ENCODE results near the gene SPDYE6.
"Not testable (repeated sequence)": the region's sequence is repeated elsewhere in the genome, so short reads cannot be mapped to it uniquely, and the experiment has no call there.

The SPDYE6 gene, protein sequence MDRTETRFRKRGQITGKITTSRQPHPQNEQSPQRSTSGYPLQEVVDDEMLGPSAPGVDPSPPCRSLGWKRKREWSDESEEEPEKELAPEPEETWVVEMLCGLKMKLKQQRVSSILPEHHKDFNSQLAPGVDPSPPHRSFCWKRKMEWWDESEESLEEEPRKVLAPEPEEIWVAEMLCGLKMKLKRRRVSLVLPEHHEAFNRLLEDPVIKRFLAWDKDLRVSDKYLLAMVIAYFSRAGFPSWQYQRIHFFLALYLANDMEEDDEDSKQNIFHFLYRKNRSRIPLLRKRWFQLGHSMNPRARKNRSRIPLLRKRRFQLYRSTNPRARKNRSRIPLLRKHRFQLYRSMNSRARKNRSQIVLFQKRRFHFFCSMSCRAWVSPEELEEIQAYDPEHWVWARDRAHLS

DNA sequence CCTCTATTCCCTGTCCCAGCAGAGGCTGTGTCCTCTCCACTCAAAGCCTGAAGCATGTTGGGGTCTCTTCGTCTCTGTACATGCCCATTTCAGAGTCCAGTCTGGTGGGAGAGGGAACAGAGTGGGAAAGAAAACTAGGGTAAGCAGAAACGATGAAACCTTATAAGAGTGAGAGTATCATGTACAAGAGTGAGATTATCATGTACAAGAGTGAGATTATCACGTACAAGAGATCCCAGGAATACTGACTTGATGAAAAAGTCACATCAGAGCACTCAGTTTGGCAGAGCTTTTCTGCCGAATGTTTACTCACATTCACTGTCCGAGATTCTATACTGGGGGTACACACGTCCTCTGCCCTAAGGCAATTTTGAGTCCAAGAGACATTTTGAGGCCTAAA lies at the start of gene SPDYE6:
Gene SPDYE6 (minus strand): TSS at position 101 of the 400 bp plus-strand sequence. CDS start 421 bp downstream, outside the sequence.
- not testable (repeated sequence) for DNase-seq

DNA sequence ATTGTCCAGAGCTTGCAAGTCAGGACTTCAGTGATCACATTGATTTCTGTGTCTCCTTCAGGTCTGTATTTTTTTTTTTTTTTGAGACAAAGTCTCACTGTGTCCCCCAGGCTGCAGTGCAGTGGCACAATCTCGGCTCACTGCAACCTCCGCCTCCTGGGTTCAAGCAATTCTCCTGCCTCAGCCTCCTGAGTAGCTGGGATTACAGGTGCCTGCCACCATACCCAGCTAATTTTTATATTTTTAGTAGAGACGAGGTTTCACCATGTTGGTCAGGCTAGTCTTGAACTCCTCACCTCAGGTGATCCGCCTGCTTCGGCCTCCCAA lies 48.6 kb upstream of the SPDYE6 start:
- not testable (repeated sequence) for DNase-seq

DNA sequence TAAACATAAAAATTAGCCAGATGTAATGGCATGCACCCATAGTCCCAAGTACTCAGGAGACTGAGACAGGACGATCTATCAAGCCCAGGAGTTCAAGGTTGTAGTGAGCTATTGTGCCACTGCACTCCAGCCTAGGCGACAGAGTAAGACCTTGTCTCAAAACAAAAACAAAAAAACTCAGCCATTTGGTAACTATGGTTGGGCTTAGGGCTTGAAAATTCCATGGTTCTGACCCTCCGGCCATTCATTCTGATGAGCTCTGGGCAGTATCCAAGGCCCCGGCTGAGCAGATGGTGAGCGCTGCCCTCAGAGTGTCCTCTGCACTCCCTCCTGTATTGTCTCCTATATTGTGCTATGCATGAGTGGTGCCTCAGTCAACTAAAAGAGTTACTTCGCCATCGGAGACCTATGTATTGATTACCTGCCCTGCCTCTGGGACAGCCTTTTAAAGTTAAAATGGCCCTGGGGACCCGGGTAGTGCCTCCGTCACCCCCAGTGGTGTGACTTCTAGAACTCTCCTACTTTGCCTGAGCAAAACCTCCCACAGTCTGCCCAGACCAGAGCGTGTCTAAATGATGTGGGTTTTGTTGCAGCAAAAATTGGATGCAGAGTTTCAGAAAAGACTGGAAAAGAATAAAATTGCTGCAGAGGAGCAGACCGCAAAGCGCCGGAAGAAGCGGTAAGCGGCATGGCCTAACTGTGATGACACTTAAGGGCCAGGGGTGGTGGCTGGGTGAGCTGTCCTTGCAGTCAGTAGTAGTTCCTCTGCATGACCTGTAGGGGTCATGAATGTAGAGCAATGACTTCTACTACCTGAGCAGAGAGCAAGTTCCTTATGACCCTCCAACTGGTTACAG lies 48.0 kb upstream of the SPDYE6 start:
- peak in 1 of 2 experiments; percentile 40 for DNase-seq

- no peak for DNase-seq
Measured at GRCh38 chr7:102403563-102403962, 47.3 kb upstream of the SPDYE6 start.

GRCh38 chr7:102400360-102400759 lies 44.1 kb upstream of the SPDYE6 start:
- no peak for DNase-seq

DNA sequence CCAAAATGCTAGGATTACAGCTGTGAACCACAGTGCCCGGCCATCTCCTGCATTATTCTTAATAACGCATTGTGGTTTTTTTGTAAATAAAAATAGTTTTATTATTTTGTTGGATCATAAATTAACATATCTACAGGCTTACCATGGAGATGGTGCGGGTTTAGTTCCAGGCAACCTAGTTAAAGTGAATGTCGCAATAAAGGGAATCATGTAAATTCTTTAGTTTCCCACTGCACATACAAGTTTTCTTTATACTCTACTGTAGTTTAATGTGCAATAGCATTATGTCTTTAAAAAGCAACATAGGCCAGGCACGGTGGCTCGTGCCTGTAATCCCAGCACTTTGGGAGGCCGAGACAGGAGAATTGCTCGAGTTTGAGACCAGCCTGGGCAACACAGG lies 42.3 kb upstream of the SPDYE6 start:
- DNase-seq, result no peak

DNA sequence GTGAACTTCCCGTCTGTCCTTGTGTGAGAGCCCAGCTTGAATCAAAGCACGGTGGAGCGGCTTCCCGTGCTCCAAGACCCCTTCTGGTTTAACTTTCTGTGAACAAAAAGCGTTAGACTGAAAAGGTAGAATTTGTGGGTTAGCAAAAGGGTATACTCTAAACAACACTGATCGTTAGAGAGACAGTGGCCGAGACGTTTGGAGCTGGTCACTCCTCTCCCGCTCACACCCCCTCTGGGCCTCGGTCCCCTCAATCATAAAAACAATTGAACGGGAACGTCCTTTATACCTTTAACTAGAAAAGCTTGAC lies 40.4 kb upstream of the SPDYE6 start:
- DNase-seq, result no peak

GRCh38 chr7:102395873-102396709 lies 39.8 kb upstream of the SPDYE6 start, which contains the start of gene PRKRIP1:
TSS of gene PRKRIP1 (plus strand) at chr7:102396363. CDS start at chr7:102396412, 49 bp downstream.
- DNase-seq, result peak; percentile 80 to 85

DNA sequence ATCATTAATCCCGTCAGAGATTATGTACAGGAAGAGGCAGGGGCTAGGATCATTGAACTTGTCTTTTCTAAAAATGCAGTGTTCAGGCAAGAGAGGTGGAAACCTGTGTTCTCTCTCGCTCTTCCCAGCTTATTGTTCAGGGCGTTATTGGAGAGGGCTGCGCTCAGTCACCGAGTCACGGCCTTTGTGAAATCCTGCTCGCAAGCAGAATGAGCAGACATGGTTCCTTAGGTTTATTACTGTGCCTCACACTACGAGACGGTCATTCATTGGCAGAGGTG lies 39.3 kb upstream of the SPDYE6 start:
- no peak for DNase-seq

DNA sequence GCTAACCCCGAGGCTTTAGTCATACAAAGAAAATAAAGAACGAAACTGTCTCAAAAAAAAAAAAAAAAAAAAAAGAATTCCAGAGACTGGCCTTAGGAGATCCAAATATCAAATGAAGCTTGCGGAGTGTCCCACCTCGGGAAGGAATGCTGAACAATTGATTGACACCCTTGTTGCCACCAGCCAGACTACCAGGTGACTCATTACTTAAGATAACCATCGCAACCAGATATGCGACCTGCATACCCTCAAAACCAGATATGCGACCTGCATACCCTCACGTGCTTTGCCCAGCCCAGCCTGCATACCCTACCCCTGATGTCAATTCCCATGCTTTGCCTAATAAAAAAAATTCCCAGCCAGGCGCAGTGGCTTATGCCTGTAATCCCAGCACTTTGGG lies 37.2 kb upstream of the SPDYE6 start:
- DNase-seq, result no peak

GRCh38 chr7:102392330-102392729 lies 36.1 kb upstream of the SPDYE6 start:
- DNase-seq, result no peak

GRCh38 chr7:102390697-102391484 lies 34.6 kb upstream of the SPDYE6 start:
- peak; percentile 75 to 79 for DNase-seq

DNA sequence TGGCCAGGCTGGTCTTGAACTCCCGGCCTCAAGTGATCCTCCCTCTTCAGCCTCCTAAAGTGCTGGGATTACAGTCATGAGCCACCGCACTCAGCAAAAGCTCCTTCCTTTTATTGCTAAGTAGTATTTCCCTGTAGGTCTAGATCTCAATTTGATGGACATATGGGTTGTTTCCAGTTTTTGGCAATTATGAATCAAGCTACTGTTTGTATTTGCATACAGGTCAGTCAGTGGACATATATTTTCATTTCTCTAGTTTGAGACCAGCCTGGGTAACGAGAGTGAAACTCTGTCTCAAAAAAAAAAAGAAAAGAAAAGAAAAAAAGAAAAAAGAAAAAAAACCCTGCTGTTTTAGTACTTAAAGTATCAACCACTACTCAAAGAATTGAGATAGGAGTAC lies 33.6 kb upstream of the SPDYE6 start:
- no peak for DNase-seq

DNA sequence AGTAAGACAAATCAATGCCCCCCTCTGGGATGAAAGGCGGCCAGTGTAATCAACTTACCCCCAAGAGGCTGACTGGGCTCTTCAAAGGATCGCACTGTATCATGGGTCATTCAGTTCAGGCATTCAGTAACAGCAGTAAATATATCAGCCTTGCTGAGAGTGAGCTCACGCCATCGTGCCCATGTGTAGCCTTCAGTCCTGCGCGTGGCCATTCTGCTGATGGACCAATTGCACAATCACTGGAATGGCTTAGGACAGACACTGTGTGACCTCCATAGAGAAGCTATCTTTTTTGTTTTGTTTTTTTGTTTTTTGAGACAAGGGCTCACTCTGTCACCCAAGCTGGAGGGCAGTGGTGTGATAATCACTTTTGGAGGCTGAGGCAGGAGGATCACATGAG lies 30.8 kb upstream of the SPDYE6 start:
- DNase-seq, result no peak

- DNase-seq, result not testable (repeated sequence)
Measured at GRCh38 chr7:102381696-102382425, 25.6 kb upstream of the SPDYE6 start.

DNA sequence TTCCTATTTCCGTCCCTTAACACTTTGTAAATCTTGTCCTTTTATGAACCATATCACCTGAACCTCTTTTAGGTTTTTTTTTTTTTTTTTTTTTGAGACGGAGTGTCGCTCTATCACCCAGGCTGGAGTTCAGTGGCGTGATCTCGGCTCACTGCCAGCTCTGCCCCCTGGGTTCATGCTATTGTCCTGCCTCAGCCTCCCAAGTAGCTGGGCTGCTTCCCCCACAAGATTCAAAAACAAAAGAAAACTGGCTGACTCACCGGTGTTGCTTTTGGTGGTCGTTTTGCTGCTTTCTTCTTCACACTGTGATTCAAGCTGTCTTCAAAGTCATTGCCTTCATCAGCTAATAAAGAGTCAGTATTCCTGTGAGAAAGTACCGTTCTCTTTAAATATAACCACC lies 24.6 kb upstream of the SPDYE6 start:
- not testable (repeated sequence) for DNase-seq

DNA sequence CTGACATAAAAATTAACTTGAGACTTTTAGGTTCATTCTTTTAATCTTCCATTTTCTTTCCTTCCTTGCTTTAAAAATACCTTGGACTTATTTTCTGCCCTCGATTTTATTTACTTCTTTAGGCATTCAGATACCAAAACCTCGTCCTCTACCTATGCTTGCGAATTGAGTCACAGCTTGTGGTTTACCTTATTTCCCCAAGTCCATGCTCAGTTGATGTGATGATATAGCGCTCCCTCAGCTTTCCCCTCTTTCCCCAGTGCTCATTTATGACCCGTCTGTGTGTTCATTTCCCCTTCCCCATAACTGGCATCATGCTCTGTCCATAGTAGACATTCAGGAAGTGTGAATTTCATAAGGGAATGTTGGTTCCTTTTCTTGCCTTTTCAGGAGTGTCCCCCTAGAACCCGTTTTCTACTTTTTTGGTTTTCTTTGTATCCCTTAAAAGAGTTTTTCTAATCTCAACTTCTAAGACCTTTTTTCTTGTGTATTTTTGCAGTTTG lies 20.8 kb upstream of the SPDYE6 start:
- no peak for DNase-seq

DNA sequence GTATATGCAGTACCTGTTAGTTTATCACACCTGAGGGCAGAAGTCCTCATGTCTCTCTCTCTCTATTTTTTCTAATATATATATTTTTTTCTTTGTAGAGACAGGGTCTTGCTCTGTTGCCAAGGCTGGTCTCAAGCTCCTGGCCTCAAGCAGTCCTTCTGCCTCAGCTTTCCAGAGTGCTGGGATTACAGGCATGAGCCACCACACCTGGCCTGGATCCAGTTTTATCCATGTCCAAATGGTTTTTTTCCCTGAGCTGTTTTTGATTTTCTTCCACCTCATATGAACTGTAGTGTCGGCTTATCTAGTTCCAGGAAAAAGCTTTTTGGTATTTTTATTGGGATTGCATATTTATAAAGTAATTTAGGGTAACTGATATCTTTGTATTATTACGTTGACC lies 16.6 kb upstream of the SPDYE6 start:
- not testable (repeated sequence) for DNase-seq

DNA sequence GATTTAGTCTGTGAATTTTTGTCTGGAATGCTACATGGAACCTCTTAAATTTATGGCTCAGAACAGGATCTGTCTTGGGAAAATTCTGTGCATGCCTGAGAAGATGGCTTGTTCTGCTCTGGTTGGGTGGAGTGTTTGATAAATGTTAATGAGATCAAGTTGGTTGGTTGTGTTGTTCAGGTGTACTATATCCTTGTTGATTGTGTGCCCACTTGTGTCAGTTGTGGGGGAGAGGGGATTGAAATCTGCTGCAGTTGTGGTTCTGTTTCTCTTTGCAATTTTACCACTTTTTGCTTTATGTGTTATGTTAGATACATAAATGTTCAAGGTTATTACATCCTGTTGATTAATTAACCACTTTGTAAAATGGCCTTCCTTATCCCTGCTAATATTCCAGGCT lies 13.8 kb upstream of the SPDYE6 start:
- DNase-seq, result not testable (repeated sequence)

GRCh38 chr7:102365390-102365789 lies 9.1 kb upstream of the SPDYE6 start:
- DNase-seq, result not testable (repeated sequence)

DNA sequence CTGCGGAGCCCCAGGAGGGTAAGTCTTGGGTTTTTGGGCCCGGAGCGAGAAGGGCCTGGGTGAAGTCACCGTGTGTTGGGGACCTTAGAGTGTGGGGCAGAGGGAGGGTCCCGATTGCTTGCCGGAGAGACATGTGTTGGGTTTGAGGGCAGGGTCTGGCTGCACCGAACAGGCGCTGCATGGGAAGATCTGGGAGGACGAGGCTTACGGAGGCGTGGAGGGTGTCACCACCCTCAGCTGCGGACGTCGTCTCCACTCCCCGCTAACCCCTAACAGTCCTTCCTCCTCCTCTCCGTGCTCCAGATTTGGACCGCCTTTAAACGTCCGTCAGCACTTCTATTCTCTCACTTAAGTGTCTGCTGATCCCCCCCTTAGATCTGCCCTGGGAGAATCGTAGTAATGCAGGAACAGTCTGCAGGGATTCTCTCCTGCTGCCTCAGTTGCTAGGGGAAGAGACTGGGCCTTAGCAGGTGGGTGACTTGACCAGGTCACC lies 8.2 kb upstream of the SPDYE6 start:
- DNase-seq, result peak; percentile 6 to 16
